HEK293 (cell line): Measurements from ENCODE around the gene GAS7.

ENCODE experiments used
- CTCF ChIA-PET: fragments of 350-600 bp; formaldehyde crosslinking; extraction: SDS; loops from one replicate; lab custom pipeline; 2021; ENCODE audit warnings: antibody characterized with exemption; lab: Yijun Ruan, JAX
- POLR2A ChIA-PET: fragments of 300-600 bp; formaldehyde crosslinking; extraction: SDS; loops from one replicate; lab custom pipeline; 2020; ENCODE audit warnings: antibody characterized with exemption, inconsistent platforms; lab: Yijun Ruan, JAX
- H3K27ac ChIP-seq: fragments of 200-500 bp; sonication (Bioruptor generic); 2 replicates; pipeline ENCODE4 v1.5.1; 2014; ENCODE audit warnings: low read depth, low read length, control low read depth, inconsistent platforms; ENCODE audit errors: extremely low read depth
- H3K36me3 ChIP-seq, 2 experiments: fragments of 200-500 bp in 1 of 2; sonication (Bioruptor generic) in 1 of 2; 1 replicate in 1 of 2; 2 replicates in 1 of 2; pipeline ENCODE4 v1.5.1; 2014 to 2017; ENCODE audit warnings: inconsistent platforms in 2 of 2, low read length in 2 of 2; ENCODE audit not compliant: control insufficient read depth in 2 of 2, insufficient read depth in 1 of 2
- H3K4me1 ChIP-seq: fragments of 200-500 bp; sonication (Bioruptor generic); 2 replicates; pipeline ENCODE4 v1.5.1; 2014; ENCODE audit warnings: mild to moderate bottlenecking, low read length, inconsistent platforms; ENCODE audit not compliant: control insufficient read depth, insufficient read depth
- H3K4me3 ChIP-seq: 2 replicates; pipeline ENCODE4 v1.5.1; 2011; ENCODE audit warnings: low read depth, mild to moderate bottlenecking, control low read depth, low read length, moderate library complexity
- H3K9me3 ChIP-seq: fragments of 200-500 bp; sonication (Bioruptor generic); 2 replicates; pipeline ENCODE4 v1.5.1; 2014; ENCODE audit warnings: low read depth, low read length, inconsistent platforms; ENCODE audit not compliant: control insufficient read depth, insufficient read depth
- GFI1B ChIP-seq: fragments of 450-650 bp; formaldehyde crosslinking; IDR thresholded peaks from 2 replicates; pipeline ENCODE4 v1.5.1; 2016; ENCODE audit warnings: missing biosample characterization, missing genetic modification characterization
- GLI2 ChIP-seq: fragments of 450-650 bp; formaldehyde crosslinking; IDR thresholded peaks from 2 replicates; pipeline ENCODE4; 2017; ENCODE audit warnings: missing biosample characterization, missing genetic modification characterization, low read depth, borderline replicate concordance
- GLI4 ChIP-seq: fragments of 450-650 bp; formaldehyde crosslinking; IDR thresholded peaks from 2 replicates; pipeline ENCODE4 v1.5.1; 2016; ENCODE audit warnings: missing biosample characterization, missing genetic modification characterization
- GLIS1 ChIP-seq: fragments of 450-650 bp; formaldehyde crosslinking; IDR thresholded peaks from 2 replicates; pipeline ENCODE4 v1.5.1; 2016; ENCODE audit warnings: missing biosample characterization, missing genetic modification characterization
- GLIS2 ChIP-seq: fragments of 450-650 bp; formaldehyde crosslinking; IDR thresholded peaks from 2 replicates; pipeline ENCODE4 v1.5.1; 2016; ENCODE audit warnings: missing biosample characterization, missing genetic modification characterization
- SETDB1 ChIP-seq: IDR thresholded peaks from one replicate; pipeline ENCODE4 v1.6.1; 2017; ENCODE audit warnings: mild to moderate bottlenecking, low read length, moderate library complexity, mixed read lengths; ENCODE audit not compliant: insufficient read length
- WT1 ChIP-seq: fragments of 450-650 bp; formaldehyde crosslinking; IDR thresholded peaks from 2 replicates; pipeline ENCODE4 v1.5.1; 2016; ENCODE audit warnings: missing biosample characterization, missing genetic modification characterization
- ZNF140 ChIP-seq: fragments of 450-650 bp; formaldehyde crosslinking; IDR thresholded peaks from 2 replicates; pipeline ENCODE4 v1.5.1; 2016; ENCODE audit warnings: missing biosample characterization, missing genetic modification characterization
- ZNF211 ChIP-seq: fragments of 450-650 bp; formaldehyde crosslinking; IDR thresholded peaks from 2 replicates; pipeline ENCODE4 v1.5.1; 2016; ENCODE audit warnings: low read depth, missing biosample characterization, missing genetic modification characterization
- ZNF394 ChIP-seq: fragments of 450-650 bp; formaldehyde crosslinking; IDR thresholded peaks from 2 replicates; pipeline ENCODE4 v1.5.1; 2016; ENCODE audit warnings: missing biosample characterization, missing genetic modification characterization, mild to moderate bottlenecking, moderate library complexity, borderline replicate concordance
- ZNF404 ChIP-seq: fragments of 450-650 bp; formaldehyde crosslinking; IDR thresholded peaks from 2 replicates; pipeline ENCODE4 v1.5.1; 2017; ENCODE audit warnings: missing biosample characterization, missing genetic modification characterization
- ZNF488 ChIP-seq: fragments of 450-650 bp; formaldehyde crosslinking; IDR thresholded peaks from 2 replicates; pipeline ENCODE4 v1.5.1; 2016; ENCODE audit warnings: missing biosample characterization, missing genetic modification characterization
- ZNF513 ChIP-seq: fragments of 450-650 bp; IDR thresholded peaks from 2 replicates; pipeline ENCODE4 v1.5.1; 2018; ENCODE audit warnings: missing biosample characterization, missing genetic modification characterization
- ZNF560 ChIP-seq: fragments of 450-650 bp; formaldehyde crosslinking; IDR thresholded peaks from 2 replicates; pipeline ENCODE4 v1.5.1; 2017; ENCODE audit warnings: missing biosample characterization, missing genetic modification characterization, borderline replicate concordance
- ZNF610 ChIP-seq: fragments of 450-650 bp; formaldehyde crosslinking; IDR thresholded peaks from 2 replicates; pipeline ENCODE4 v1.5.1; 2016; ENCODE audit warnings: missing biosample characterization, missing genetic modification characterization, borderline replicate concordance
- ZNF677 ChIP-seq: fragments of 450-650 bp; IDR thresholded peaks from 2 replicates; pipeline ENCODE4 v1.5.0; 2018; ENCODE audit warnings: missing biosample characterization, mild to moderate bottlenecking, missing genetic modification characterization, moderate library complexity
- ZNF701 ChIP-seq: fragments of 450-650 bp; formaldehyde crosslinking; IDR thresholded peaks from 2 replicates; pipeline ENCODE4 v1.5.1; 2016; ENCODE audit warnings: missing biosample characterization, missing genetic modification characterization
- ZNF777 ChIP-seq: fragments of 450-650 bp; formaldehyde crosslinking; IDR thresholded peaks from 2 replicates; pipeline ENCODE4 v1.5.1; 2017; ENCODE audit warnings: missing biosample characterization, missing genetic modification characterization, borderline replicate concordance
- TF ChIP-seq, protein P1 (sequence below): fragments of 450-650 bp; formaldehyde crosslinking; IDR thresholded peaks from 2 replicates; pipeline ENCODE4 v1.5.1; 2016; ENCODE audit warnings: missing biosample characterization, missing genetic modification characterization
- TF ChIP-seq, protein P2 (sequence below): fragments of 450-650 bp; formaldehyde crosslinking; IDR thresholded peaks from 2 replicates; pipeline ENCODE4 v1.5.1; 2016; ENCODE audit warnings: missing biosample characterization, missing genetic modification characterization
- TF ChIP-seq, protein P3 (sequence below): fragments of 450-650 bp; formaldehyde crosslinking; IDR thresholded peaks from 2 replicates; pipeline ENCODE4 v1.5.1; 2016; ENCODE audit warnings: missing biosample characterization, missing genetic modification characterization
- TF ChIP-seq, protein P4 (sequence below): fragments of 450-650 bp; formaldehyde crosslinking; IDR thresholded peaks from 2 replicates; pipeline ENCODE4 v1.5.1; 2016; ENCODE audit warnings: missing biosample characterization, missing genetic modification characterization

Gene GAS7

DNA sequence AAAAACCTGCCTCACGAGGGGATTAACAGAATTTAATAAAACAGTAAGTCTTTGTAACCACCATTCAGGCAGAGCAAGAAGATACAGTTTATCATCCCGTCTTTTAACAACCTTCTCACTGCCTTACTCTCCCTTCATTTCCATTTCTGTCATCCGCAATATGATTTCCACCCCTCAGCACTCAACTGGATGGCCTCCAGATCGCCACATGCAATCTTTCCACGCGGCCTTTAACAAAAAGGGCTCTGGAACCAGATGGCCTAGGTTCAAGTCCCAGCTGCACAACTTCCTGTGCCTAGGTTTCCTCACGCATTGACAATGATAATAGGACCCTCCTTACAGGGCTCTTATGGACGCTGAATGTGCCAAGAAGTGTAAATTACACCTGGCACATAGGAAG lies 103.6 kb downstream of the GAS7 start:
- H3K27ac ChIP-seq: no peak overlapping the region

DNA sequence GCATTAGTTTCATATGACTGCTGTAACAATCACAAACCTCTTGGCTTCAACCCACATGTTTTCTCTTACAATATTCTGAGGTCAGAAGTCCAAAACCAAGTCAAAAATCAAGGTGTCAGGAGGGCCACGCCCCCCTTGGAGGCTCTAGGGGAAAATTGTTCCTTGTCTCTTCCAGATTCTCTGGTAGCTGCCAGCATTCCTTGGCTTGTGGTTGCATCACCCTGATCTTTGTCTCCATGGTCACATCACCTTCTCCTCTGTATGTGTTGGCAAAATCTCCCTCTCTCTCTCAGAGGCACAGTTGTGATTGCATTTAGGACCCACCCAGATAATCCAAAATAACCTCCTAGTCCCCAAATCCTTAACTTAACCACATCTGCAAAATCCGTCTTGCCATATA lies 105.8 kb downstream of the GAS7 start:
- Histone ChIP-seq H3K4me1 (peaks cover 5% of the 10 kb centered on the region; the same call in 1 of the 2 replicates), H3K27ac (no peak overlapping the region), H3K9me3 (no peaks in the 10 kb centered on the region)
- POLR2A ChIA-PET: no interaction called here
- peak; percentile 75 for TF ChIP-seq SETDB1
- TF ChIP-seq, protein P1, sequence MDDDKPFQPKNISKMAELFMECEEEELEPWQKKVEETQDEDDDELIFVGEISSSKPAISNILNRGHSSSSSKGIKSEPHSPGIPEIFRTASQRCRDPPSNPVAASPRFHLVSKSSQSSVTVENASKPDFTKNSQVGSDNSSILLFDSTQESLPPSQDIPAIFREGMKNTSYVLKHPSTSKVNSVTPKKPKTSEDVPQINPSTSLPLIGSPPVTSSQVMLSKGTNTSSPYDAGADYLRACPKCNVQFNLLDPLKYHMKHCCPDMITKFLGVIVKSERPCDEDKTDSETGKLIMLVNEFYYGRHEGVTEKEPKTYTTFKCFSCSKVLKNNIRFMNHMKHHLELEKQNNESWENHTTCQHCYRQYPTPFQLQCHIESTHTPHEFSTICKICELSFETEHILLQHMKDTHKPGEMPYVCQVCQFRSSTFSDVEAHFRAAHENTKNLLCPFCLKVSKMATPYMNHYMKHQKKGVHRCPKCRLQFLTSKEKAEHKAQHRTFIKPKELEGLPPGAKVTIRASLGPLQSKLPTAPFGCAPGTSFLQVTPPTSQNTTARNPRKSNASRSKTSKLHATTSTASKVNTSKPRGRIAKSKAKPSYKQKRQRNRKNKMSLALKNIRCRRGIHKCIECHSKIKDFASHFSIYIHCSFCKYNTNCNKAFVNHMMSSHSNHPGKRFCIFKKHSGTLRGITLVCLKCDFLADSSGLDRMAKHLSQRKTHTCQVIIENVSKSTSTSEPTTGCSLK (tag by site-specific recombination): no peak
- TF ChIP-seq, all 188 proteins: peak for 1
- Histone ChIP-seq H3K4me3 (no peak overlapping the region), H3K36me3 (no peaks in the 10 kb centered on the region)
- CTCF ChIA-PET: no interaction called here

More for the DNA sequence above, 103.6 kb downstream of the GAS7 start:
- H3K4me1 ChIP-seq: no peaks in the 10 kb centered on the region; the same call in 1 of the 2 replicates
- no peaks in the 10 kb centered on the region for H3K9me3 ChIP-seq
- POLR2A ChIA-PET: no interaction called here
- H3K4me3 ChIP-seq: no peak overlapping the region
- TF ChIP-seq ZNF677 (no peak), WT1 (tag by site-specific recombination) (no peak), GLI4 (tag by site-specific recombination) (no peak), GLI2 (tag by site-specific recombination) (no peak), GLIS2 (tag by site-specific recombination) (no peak), ZNF488 (tag by site-specific recombination) (no peak), ZNF394 (tag by site-specific recombination) (no peak), ZNF560 (no peak), ZNF777 (tag by site-specific recombination) (no peak), ZNF211 (tag by site-specific recombination) (no peak), ZNF701 (tag by site-specific recombination) (no peak), ZNF140 (tag by site-specific recombination) (no peak), ZNF610 (tag by site-specific recombination) (no peak), GLIS1 (tag by site-specific recombination) (no peak), ZNF513 (tag by site-specific recombination) (no peak), GFI1B (no peak), ZNF404 (no peak)
- TF ChIP-seq, protein P2, sequence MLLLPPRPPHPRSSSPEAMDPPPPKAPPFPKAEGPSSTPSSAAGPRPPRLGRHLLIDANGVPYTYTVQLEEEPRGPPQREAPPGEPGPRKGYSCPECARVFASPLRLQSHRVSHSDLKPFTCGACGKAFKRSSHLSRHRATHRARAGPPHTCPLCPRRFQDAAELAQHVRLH (tag by site-specific recombination): no peak
- TF ChIP-seq, protein P3, sequence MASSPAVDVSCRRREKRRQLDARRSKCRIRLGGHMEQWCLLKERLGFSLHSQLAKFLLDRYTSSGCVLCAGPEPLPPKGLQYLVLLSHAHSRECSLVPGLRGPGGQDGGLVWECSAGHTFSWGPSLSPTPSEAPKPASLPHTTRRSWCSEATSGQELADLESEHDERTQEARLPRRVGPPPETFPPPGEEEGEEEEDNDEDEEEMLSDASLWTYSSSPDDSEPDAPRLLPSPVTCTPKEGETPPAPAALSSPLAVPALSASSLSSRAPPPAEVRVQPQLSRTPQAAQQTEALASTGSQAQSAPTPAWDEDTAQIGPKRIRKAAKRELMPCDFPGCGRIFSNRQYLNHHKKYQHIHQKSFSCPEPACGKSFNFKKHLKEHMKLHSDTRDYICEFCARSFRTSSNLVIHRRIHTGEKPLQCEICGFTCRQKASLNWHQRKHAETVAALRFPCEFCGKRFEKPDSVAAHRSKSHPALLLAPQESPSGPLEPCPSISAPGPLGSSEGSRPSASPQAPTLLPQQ (tag by site-specific recombination): no peak
- TF ChIP-seq, protein P4, sequence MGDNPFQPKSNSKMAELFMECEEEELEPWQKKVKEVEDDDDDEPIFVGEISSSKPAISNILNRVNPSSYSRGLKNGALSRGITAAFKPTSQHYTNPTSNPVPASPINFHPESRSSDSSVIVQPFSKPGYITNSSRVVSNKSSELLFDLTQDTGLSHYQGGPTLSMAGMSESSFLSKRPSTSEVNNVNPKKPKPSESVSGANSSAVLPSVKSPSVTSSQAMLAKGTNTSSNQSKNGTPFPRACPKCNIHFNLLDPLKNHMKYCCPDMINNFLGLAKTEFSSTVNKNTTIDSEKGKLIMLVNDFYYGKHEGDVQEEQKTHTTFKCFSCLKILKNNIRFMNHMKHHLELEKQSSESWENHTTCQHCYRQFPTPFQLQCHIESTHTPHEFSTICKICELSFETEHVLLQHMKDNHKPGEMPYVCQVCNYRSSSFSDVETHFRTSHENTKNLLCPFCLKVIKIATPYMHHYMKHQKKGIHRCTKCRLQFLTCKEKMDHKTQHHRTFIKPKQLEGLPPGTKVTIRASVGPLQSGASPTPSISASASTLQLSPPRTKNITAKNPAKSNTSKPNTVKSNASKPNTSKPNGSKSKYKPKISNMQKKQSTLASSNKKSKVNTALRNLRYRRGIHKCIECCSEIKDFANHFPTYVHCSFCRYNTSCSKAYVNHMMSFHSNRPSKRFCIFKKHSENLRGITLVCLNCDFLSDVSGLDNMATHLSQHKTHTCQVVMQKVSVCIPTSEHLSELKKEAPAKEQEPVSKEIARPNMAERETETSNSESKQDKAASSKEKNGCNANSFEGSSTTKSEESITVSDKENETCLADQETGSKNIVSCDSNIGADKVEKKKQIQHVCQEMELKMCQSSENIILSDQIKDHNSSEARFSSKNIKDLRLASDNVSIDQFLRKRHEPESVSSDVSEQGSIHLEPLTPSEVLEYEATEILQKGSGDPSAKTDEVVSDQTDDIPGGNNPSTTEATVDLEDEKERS: no peak
- TF ChIP-seq, all 188 proteins: peak for 0
- CTCF ChIA-PET: no interaction called here
- no peaks in the 10 kb centered on the region for H3K36me3 ChIP-seq
